CD4-positive, alpha-beta memory T cell (primary cell): Measurements from ENCODE around the gene VPS16. TPM values are rescaled to one million over a fixed set of nuclear protein-coding genes. Genes with fewer than 3 reads are reported as not detected.
A peak's percentile ranks its signal among the peaks of the same experiment; 100 is the strongest.

Experiments
- CTCF ChIA-PET: fragments of 350-600 bp; sonication (Branson Sonifier 250); formaldehyde crosslinking; loops from one replicate; lab custom pipeline; 2021; ENCODE audit warnings: inconsistent platforms; ENCODE audit not compliant: partially characterized antibody; lab: Charles Lee
- POLR2A ChIA-PET: fragments of 350-600 bp; sonication (Branson Sonifier 250); formaldehyde crosslinking; loops from one replicate; lab custom pipeline; 2021; ENCODE audit not compliant: partially characterized antibody; lab: Charles Lee
- DNase-seq, 5 donors: peaks; one replicate each; pipeline versions ENCODE4 v3.0.0 to v3.0.0-alpha.2; 2020 to 2022; ENCODE audit warnings: mixed read lengths in 1 of 5
- H3K27ac ChIP-seq: one replicate; pipeline ENCODE4 v1.7.0; 2013; ENCODE audit warnings: low read depth, low read length
- H3K27me3 ChIP-seq: 2 replicates; pipeline ENCODE4 v1.7.0; 2013; ENCODE audit warnings: mild to moderate bottlenecking, low read length, moderate library complexity; ENCODE audit not compliant: insufficient read depth
- H3K36me3 ChIP-seq: 2 replicates; pipeline ENCODE4 v1.7.0; 2013; ENCODE audit warnings: mild to moderate bottlenecking, low read length, moderate library complexity; ENCODE audit not compliant: insufficient read depth
- H3K4me1 ChIP-seq: 2 replicates; pipeline ENCODE4 v1.7.0; 2013; ENCODE audit warnings: mild to moderate bottlenecking, low read length, moderate library complexity; ENCODE audit not compliant: insufficient read depth
- H3K4me3 ChIP-seq, 2 donors: one replicate each; pipeline ENCODE4 v1.7.0; 2013; ENCODE audit warnings: low read length in 2 of 2, mild to moderate bottlenecking in 1 of 2
- H3K9me3 ChIP-seq, 2 donors: one replicate each; pipeline ENCODE4 v1.7.0; 2013; ENCODE audit warnings: low read length in 2 of 2, control low read depth in 1 of 2; ENCODE audit not compliant: control insufficient read depth in 1 of 2
- H3K27ac Mint-ChIP-seq, 7 donors: one replicate each; pipeline ENCODE4 v1.8.0; 2020 to 2021; ENCODE audit warnings: mixed read lengths in 7 of 7, mild to moderate bottlenecking in 6 of 7, inconsistent platforms in 3 of 7, moderate library complexity in 3 of 7
- H3K27me3 Mint-ChIP-seq, 2 donors: one replicate each; pipeline ENCODE4 v1.8.0; 2020 to 2021; ENCODE audit warnings: mixed read lengths in 2 of 2
- H3K36me3 Mint-ChIP-seq, 2 donors: one replicate each; pipeline ENCODE4 v1.8.0; 2020 to 2021; ENCODE audit warnings: mixed read lengths in 2 of 2, inconsistent platforms in 1 of 2, mild to moderate bottlenecking in 1 of 2
- H3K4me1 Mint-ChIP-seq, 4 donors: one replicate each; pipeline ENCODE4 v1.8.0; 2020 to 2021; ENCODE audit warnings: mixed read lengths in 4 of 4, mild to moderate bottlenecking in 1 of 4
- H3K4me3 Mint-ChIP-seq, 8 donors: one replicate each; pipeline ENCODE4 v1.8.0; 2020 to 2021; ENCODE audit warnings: mixed read lengths in 8 of 8, mild to moderate bottlenecking in 7 of 8, moderate library complexity in 6 of 8, inconsistent platforms in 3 of 8
- H3K9me3 Mint-ChIP-seq, 8 donors: one replicate each; pipeline ENCODE4 v1.8.0; 2020 to 2021; ENCODE audit warnings: mixed read lengths in 8 of 8, mild to moderate bottlenecking in 5 of 8, inconsistent platforms in 3 of 8, moderate library complexity in 1 of 8
- intact Hi-C: fragments of 100-400 bp; cut with micrococcal nuclease; formaldehyde crosslinking; loops from one replicate; pipeline ENCODE4 v1.15.1; 2023
- polyA plus RNA-seq, 2 donors: library from polyadenylated mRNA; unstranded; fragments of 300-500 nt; fragmentation: Illumina TruSeq; gene quantifications; one replicate each; pipeline ENCODE4 v1.2.3, GENCODE V29; 2021
- total RNA-seq, 2 experiments: library from RNA; stranded (reverse); gene quantifications; one replicate each; pipeline ENCODE4 v1.2.3, GENCODE V29; 2021

The VPS16 gene
- total and polyA plus RNA-seq, 4 experiments from 2014 or later: 38.3 to 61.1 (median 50.9) TPM

- no peaks in the 10 kb centered on the region for H3K36me3 ChIP-seq
- no peak overlapping the region for H3K27ac ChIP-seq
- intact Hi-C loops: no loop called here
- Mint-ChIP-seq H3K9me3 (no peaks in the 10 kb centered on the region), H3K4me1 (peaks cover 3 to 5% (median 4%) of the 10 kb centered on the region in 4 donors), H3K27me3 (no peaks in the 10 kb centered on the region), H3K4me3 (no peak overlapping the region), H3K36me3 (peaks cover 0 to 5% of the 10 kb centered on the region in 2 donors), H3K27ac (peak overlapping the region in 1 of 7 donors; percentile 14)
- POLR2A ChIA-PET: no interaction called here
- DNase-seq: no peak
- H3K27me3 ChIP-seq: no peaks in the 10 kb centered on the region
- H3K9me3 ChIP-seq: no peaks in the 10 kb centered on the region
- no peaks in the 10 kb centered on the region for H3K4me1 ChIP-seq
- CTCF ChIA-PET: no interaction called here
- H3K4me3 ChIP-seq: no peak overlapping the region
These were observed 70.7 kb downstream of the VPS16 start for GRCh38 chr20:2911200-2911599.

DNA sequence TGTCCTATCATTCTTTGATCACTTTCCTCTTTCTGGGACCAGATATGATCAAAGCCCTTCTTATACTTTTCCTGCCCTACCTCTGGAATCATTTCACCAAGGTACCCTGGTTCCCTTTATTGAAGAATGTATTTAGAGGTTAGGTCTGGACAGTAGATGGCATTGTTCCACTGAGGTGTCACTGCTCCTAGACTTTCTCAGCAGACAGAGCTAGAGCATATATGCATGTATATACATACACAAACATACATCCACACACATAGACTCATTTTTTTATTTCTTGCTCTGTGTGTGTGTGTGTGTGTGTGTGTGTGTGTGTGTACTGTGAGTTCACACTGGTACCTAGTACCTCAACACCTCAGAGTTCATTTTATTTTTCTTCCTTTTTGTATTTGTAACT lies 73.6 kb downstream of the VPS16 start:
- Histone ChIP-seq H3K27ac (no peak overlapping the region), H3K4me1 (no peaks in the 10 kb centered on the region), H3K27me3 (no peaks in the 10 kb centered on the region), H3K36me3 (no peaks in the 10 kb centered on the region), H3K9me3 (no peaks in the 10 kb centered on the region), H3K4me3 (no peak overlapping the region)
- H3K27ac Mint-ChIP-seq: no peak overlapping the region
- intact Hi-C loops: no loop called here
- H3K36me3 Mint-ChIP-seq: peaks cover 2 to 9% of the 10 kb centered on the region in 2 donors
- CTCF ChIA-PET: no interaction called here
- DNase-seq: no peak
- POLR2A ChIA-PET: interaction anchor here (0.8 kb wide), 1 partner anchor 73 kb away, joined by 4 read pairs; the partner anchor contains the start of gene VPS16
- no peaks in the 10 kb centered on the region for H3K27me3 Mint-ChIP-seq
- peaks cover 8 to 20% (median 13%) of the 10 kb centered on the region in 4 donors for H3K4me1 Mint-ChIP-seq
- H3K9me3 Mint-ChIP-seq: no peaks in the 10 kb centered on the region
- H3K4me3 Mint-ChIP-seq: no peak overlapping the region

Other genes starting within 250 kb of the VPS16 start
- gene NOP56, start 188.1 kb upstream of the VPS16 start, total RNA-seq: 100 to 1,000 TPM; 258 to 270 TPM
- gene NOP56, start 188.1 kb upstream of the VPS16 start, polyA plus RNA-seq: 100 to 1,000 TPM in 1 of 2 donors, 10 to 100 TPM in 1; 83.4 to 136 TPM
- gene IDH3B, start 176.5 kb upstream of the VPS16 start, total RNA-seq: 10 to 100 TPM; 93.3 to 96.5 TPM
- 100 to 1,000 TPM in 1 of 2 donors, 10 to 100 TPM in 1; 88.1 to 132 TPM for gene IDH3B, start 176.5 kb upstream of the VPS16 start, polyA plus RNA-seq
- gene EBF4, start 148.0 kb upstream of the VPS16 start, total RNA-seq: 1 to 10 TPM; 2.8 to 3.1 TPM
- gene EBF4, start 148.0 kb upstream of the VPS16 start, polyA plus RNA-seq: under 1 TPM in 1 of 2 donors, not detected in 1; 0.65 TPM
- gene CPXM1, start 40.1 kb upstream of the VPS16 start, total RNA-seq: not detected
- not detected for gene CPXM1, start 40.1 kb upstream of the VPS16 start, polyA plus RNA-seq
- gene C20orf141, start 25.8 kb upstream of the VPS16 start, total RNA-seq: not detected
- gene C20orf141, start 25.8 kb upstream of the VPS16 start, polyA plus RNA-seq: not detected
- gene TMEM239, start 24.4 kb upstream of the VPS16 start, total RNA-seq: not detected
- not detected for gene TMEM239, start 24.4 kb upstream of the VPS16 start, polyA plus RNA-seq
- 10 to 100 TPM; 82.8 to 83.1 TPM for gene PCED1A, start 90 bp upstream of the VPS16 start, total RNA-seq
- 10 to 100 TPM; 17.9 to 18.1 TPM for gene PCED1A, start 90 bp upstream of the VPS16 start, polyA plus RNA-seq
- 10 to 100 TPM; 86.6 to 87.8 TPM for gene PTPRA, start 32.7 kb downstream of the VPS16 start, total RNA-seq
- 10 to 100 TPM; 24.8 to 42.7 TPM for gene PTPRA, start 32.7 kb downstream of the VPS16 start, polyA plus RNA-seq
- 1 to 10 TPM; 1.2 to 1.9 TPM for gene GNRH2, start 202.9 kb downstream of the VPS16 start, total RNA-seq
- gene GNRH2, start 202.9 kb downstream of the VPS16 start, polyA plus RNA-seq: not detected
- gene MRPS26, start 205.3 kb downstream of the VPS16 start, total RNA-seq: 10 to 100 TPM; 31.6 to 32.2 TPM
- gene MRPS26, start 205.3 kb downstream of the VPS16 start, polyA plus RNA-seq: 10 to 100 TPM; 64.0 to 66.4 TPM
- gene OXT, start 230.9 kb downstream of the VPS16 start, total RNA-seq: 1 to 10 TPM in 1 of 2 experiments, not detected in 1; 1.5 TPM
- gene OXT, start 230.9 kb downstream of the VPS16 start, polyA plus RNA-seq: under 1 TPM in 1 of 2 donors, not detected in 1; 1.00 TPM
- gene AVP, start 244.0 kb downstream of the VPS16 start, total RNA-seq: not detected
- gene AVP, start 244.0 kb downstream of the VPS16 start, polyA plus RNA-seq: not detected